ENCODE data around the gene UGT1A9. TPM values are rescaled to one million over a fixed set of nuclear protein-coding genes. Genes with fewer than 3 reads are reported as not detected.
"Not testable (repeated sequence)": the region's sequence is repeated elsewhere in the genome, so short reads cannot be mapped to it uniquely, and the experiment has no call there.

Gene UGT1A9
- total and polyA plus RNA-seq, 2 donors: 0.09 to 0.27 TPM

- WGBS: 22% methylated on average over 3 of the region's 3 CpGs
- no peaks in the 10 kb centered on the region for H3K9me3 ChIP-seq (ENCODE audit: control insufficient read depth in 2 of 2, insufficient read depth in 1 of 2, low read length in 1 of 2)
- H3K4me3 ChIP-seq (ENCODE audit: low read length in 2 of 2): no peak overlapping the region
- DNase-seq (ENCODE audit: low read depth in 6 of 9, low spot score in 9 of 9): no peak
- H3K27ac ChIP-seq (ENCODE audit: low read depth in 1 of 2, low read length in 1 of 2): no peak overlapping the region
- no peaks in the 10 kb centered on the region for H3K36me3 ChIP-seq (ENCODE audit: control insufficient read depth in 2 of 2, insufficient read depth in 2 of 2, low read length in 1 of 2)
- no peaks in the 10 kb centered on the region for H3K27me3 ChIP-seq (ENCODE audit: control insufficient read depth in 2 of 2, insufficient read depth in 1 of 2, low read length in 1 of 2)
- H3K4me1 ChIP-seq (ENCODE audit: control insufficient read depth in 2 of 2, insufficient read depth in 2 of 2, low read length in 2 of 2): no peaks in the 10 kb centered on the region
Observed at GRCh38 chr2:233689501-233689900, 17.8 kb downstream of the UGT1A9 start.

GRCh38 chr2:233690444-233690843, 18.7 kb downstream of the UGT1A9 start:
- Histone ChIP-seq H3K9me3 (ENCODE audit: control insufficient read depth in 2 of 2, insufficient read depth in 1 of 2, low read length in 1 of 2) (no peaks in the 10 kb centered on the region), H3K4me3 (ENCODE audit: low read length in 2 of 2) (no peak overlapping the region), H3K36me3 (ENCODE audit: control insufficient read depth in 2 of 2, insufficient read depth in 2 of 2, low read length in 1 of 2) (no peaks in the 10 kb centered on the region), H3K4me1 (ENCODE audit: control insufficient read depth in 2 of 2, insufficient read depth in 2 of 2, low read length in 2 of 2) (no peaks in the 10 kb centered on the region), H3K27ac (ENCODE audit: low read depth in 1 of 2, low read length in 1 of 2) (no peak overlapping the region), H3K27me3 (ENCODE audit: control insufficient read depth in 2 of 2, insufficient read depth in 1 of 2, low read length in 1 of 2) (no peaks in the 10 kb centered on the region)
- no peak for DNase-seq (ENCODE audit: low read depth in 6 of 9, low spot score in 9 of 9)
- WGBS: 95% methylated on average over 4 of the region's 4 CpGs

DNA sequence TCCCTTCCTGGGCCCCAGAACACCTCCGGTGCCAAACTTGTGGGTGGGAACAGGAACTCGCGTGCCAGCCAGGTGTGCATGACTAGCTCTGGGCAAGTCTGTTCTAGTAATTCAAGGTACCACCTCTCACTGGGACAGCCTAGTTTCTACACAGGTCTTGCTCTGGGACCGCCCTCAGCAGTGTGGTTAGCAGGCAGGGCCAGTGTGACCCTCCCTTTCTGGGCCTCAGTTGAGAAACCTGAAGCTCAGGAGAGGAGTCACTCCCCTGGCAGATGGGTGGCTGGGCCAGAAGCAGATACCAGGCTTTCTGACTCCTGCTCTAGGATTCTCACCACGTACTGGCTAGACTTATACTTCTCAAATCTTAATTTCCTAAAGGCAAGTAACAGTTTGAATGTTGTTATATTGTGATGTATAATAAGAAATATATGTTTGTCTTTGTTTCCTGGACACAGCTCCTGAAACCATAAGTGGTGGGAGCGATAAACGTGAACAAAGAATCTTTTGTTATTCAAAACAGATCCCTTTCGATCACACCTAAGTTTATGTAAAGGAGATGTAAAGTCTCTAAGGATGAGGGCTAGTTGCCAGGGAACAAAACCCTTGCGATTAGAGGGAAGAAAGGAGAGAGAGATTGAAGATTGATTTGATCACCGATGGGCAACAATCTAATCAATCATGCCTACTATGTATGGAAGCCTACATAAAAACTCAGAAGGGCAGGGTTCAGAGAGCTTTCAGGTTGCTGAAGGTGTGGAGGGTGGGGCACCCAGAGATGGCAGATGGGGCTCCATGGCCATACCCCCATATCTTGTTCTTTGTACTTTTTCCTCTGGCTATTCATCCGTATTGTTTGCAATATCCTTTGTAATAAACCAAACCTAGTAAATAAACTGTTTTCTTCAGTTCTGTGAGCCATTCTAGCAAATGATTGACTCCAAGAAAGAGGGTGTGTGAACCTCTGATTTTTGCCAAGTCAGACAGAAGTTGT, 20.0 kb downstream of the UGT1A9 start:
- H3K9me3 ChIP-seq (ENCODE audit: control insufficient read depth in 2 of 2, insufficient read depth in 1 of 2, low read length in 1 of 2): no peaks in the 10 kb centered on the region
- H3K36me3 ChIP-seq (ENCODE audit: control insufficient read depth in 2 of 2, insufficient read depth in 2 of 2, low read length in 1 of 2): no peaks in the 10 kb centered on the region
- DNase-seq (ENCODE audit: low read depth in 6 of 9, low spot score in 9 of 9): no peak
- H3K4me3 ChIP-seq (ENCODE audit: low read length in 2 of 2): no peak overlapping the region
- H3K27me3 ChIP-seq (ENCODE audit: control insufficient read depth in 2 of 2, insufficient read depth in 1 of 2, low read length in 1 of 2): no peaks in the 10 kb centered on the region
- H3K4me1 ChIP-seq (ENCODE audit: control insufficient read depth in 2 of 2, insufficient read depth in 2 of 2, low read length in 2 of 2): no peaks in the 10 kb centered on the region
- 90% methylated on average over 11 of the region's 11 CpGs for WGBS
- no peak overlapping the region for H3K27ac ChIP-seq (ENCODE audit: low read depth in 1 of 2, low read length in 1 of 2)

DNA sequence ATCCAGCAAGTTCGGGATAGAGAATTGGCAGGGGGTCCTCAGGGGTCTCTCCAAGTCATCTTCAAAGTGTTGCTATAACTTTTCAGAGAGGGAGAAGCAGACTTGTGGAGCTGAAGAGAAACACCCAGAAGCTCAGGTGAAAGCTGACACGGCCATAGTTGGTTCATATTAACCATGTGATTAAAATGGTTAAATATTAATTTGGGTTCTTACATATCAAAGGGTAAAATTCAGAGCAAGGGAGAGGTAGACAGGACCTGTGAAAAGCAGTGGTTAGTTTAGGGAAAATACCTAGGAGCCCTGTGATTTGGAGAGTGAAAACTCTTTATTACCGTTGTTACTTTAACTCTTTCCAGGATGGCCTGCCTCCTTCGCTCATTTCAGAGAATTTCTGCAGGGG, 20.9 kb downstream of the UGT1A9 start, which contains the start of gene UGT1A6:
TSS of gene UGT1A6 (plus strand) at position 243 of the 400 bp plus-strand sequence. CDS start at position 358, 115 bp downstream.
- H3K9me3 ChIP-seq (ENCODE audit: control insufficient read depth in 2 of 2, insufficient read depth in 1 of 2, low read length in 1 of 2): no peaks in the 10 kb centered on the region
- 96% methylated on average over 4 of the region's 4 CpGs for WGBS
- DNase-seq (ENCODE audit: low read depth in 6 of 9, low spot score in 9 of 9): no peak
- no peak within 1 kb of the TSS for H3K27ac ChIP-seq (ENCODE audit: low read depth in 1 of 2, low read length in 1 of 2)
- no peaks in the 10 kb centered on the region for H3K4me1 ChIP-seq (ENCODE audit: control insufficient read depth in 2 of 2, insufficient read depth in 2 of 2, low read length in 2 of 2)
- H3K36me3 ChIP-seq (ENCODE audit: control insufficient read depth in 2 of 2, insufficient read depth in 2 of 2, low read length in 1 of 2): no peaks in the 10 kb centered on the region
- H3K4me3 ChIP-seq (ENCODE audit: low read length in 2 of 2): no peak within 1 kb of the TSS
- H3K27me3 ChIP-seq (ENCODE audit: control insufficient read depth in 2 of 2, insufficient read depth in 1 of 2, low read length in 1 of 2): no peaks in the 10 kb centered on the region

DNA sequence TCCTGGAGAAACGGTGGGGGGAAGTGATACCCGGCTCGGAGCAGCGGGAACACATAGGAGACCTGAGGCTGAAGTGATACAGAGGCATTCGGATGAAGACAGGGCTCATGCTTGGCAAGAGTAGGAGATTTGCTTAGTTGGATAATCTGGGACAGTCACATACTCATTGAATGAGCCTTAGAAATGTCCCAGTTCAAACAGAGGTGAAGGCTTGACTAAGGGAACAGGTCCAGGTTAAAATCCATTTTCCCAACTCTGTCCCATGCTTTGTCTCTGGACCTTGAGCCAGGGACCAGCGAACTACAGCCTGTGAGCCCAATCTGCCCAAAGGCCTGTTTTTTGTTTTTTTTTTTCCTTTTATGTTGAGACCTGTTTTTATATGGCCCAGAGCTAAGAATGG, 22.3 kb downstream of the UGT1A9 start:
- WGBS: 85% methylated on average over 6 of the region's 6 CpGs
- H3K4me3 ChIP-seq (ENCODE audit: low read length in 2 of 2): no peak overlapping the region
- no peak for DNase-seq (ENCODE audit: low read depth in 6 of 9, low spot score in 9 of 9)
- no peaks in the 10 kb centered on the region for H3K4me1 ChIP-seq (ENCODE audit: control insufficient read depth in 2 of 2, insufficient read depth in 2 of 2, low read length in 2 of 2)
- no peaks in the 10 kb centered on the region for H3K9me3 ChIP-seq (ENCODE audit: control insufficient read depth in 2 of 2, insufficient read depth in 1 of 2, low read length in 1 of 2)
- no peaks in the 10 kb centered on the region for H3K36me3 ChIP-seq (ENCODE audit: control insufficient read depth in 2 of 2, insufficient read depth in 2 of 2, low read length in 1 of 2)
- H3K27me3 ChIP-seq (ENCODE audit: control insufficient read depth in 2 of 2, insufficient read depth in 1 of 2, low read length in 1 of 2): no peaks in the 10 kb centered on the region
- no peak overlapping the region for H3K27ac ChIP-seq (ENCODE audit: low read depth in 1 of 2, low read length in 1 of 2)

- Histone ChIP-seq H3K4me3 (ENCODE audit: low read length in 2 of 2) (no peak overlapping the region), H3K4me1 (ENCODE audit: control insufficient read depth in 2 of 2, insufficient read depth in 2 of 2, low read length in 2 of 2) (no peaks in the 10 kb centered on the region), H3K36me3 (ENCODE audit: control insufficient read depth in 2 of 2, insufficient read depth in 2 of 2, low read length in 1 of 2) (no peaks in the 10 kb centered on the region), H3K9me3 (ENCODE audit: control insufficient read depth in 2 of 2, insufficient read depth in 1 of 2, low read length in 1 of 2) (no peaks in the 10 kb centered on the region), H3K27ac (ENCODE audit: low read depth in 1 of 2, low read length in 1 of 2) (no peak overlapping the region), H3K27me3 (ENCODE audit: control insufficient read depth in 2 of 2, insufficient read depth in 1 of 2, low read length in 1 of 2) (no peaks in the 10 kb centered on the region)
- WGBS: 98% methylated on average over 4 of the region's 4 CpGs
- no peak for DNase-seq (ENCODE audit: low read depth in 6 of 9, low spot score in 9 of 9)
Observed at GRCh38 chr2:233698740-233699139, 27.0 kb downstream of the UGT1A9 start.

DNA sequence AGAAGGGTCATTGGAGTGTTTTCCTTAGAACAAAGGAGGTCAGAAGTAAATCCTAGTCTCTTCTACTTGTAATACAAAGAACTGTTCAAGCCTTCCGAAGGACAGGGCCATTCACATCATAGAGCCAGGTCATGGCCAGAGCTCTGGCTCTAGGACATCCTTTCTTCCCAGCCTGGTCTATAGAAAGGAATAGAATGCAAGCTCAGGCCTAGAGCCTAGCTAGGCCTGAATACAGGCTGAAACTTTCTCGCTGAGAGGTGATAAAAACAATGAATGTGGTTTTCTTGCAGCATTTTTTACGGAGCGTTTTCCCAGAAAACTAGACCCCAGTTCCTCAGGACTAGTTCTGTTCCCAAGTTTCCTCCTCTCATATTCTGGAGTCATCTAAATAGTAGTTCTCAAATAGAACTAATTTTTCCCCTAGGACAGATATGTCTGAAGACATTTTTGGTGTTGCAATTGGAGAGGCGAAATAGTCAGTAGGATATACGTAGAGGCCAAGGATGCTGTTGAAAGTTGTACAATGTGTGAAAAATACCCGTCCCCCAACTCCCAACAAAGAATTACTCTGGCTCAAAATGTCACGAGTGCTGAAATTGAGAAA, 27.8 kb downstream of the UGT1A9 start:
- H3K4me1 ChIP-seq (ENCODE audit: control insufficient read depth in 2 of 2, insufficient read depth in 2 of 2, low read length in 2 of 2): no peaks in the 10 kb centered on the region
- no peak overlapping the region for H3K4me3 ChIP-seq (ENCODE audit: low read length in 2 of 2)
- H3K36me3 ChIP-seq (ENCODE audit: control insufficient read depth in 2 of 2, insufficient read depth in 2 of 2, low read length in 1 of 2): no peaks in the 10 kb centered on the region
- H3K27ac ChIP-seq (ENCODE audit: low read depth in 1 of 2, low read length in 1 of 2): no peak overlapping the region
- H3K27me3 ChIP-seq (ENCODE audit: control insufficient read depth in 2 of 2, insufficient read depth in 1 of 2, low read length in 1 of 2): no peaks in the 10 kb centered on the region
- H3K9me3 ChIP-seq (ENCODE audit: control insufficient read depth in 2 of 2, insufficient read depth in 1 of 2, low read length in 1 of 2): no peaks in the 10 kb centered on the region
- WGBS: 98% methylated on average over 8 of the region's 8 CpGs
- DNase-seq (ENCODE audit: low read depth in 6 of 9, low spot score in 9 of 9): no peak

DNA sequence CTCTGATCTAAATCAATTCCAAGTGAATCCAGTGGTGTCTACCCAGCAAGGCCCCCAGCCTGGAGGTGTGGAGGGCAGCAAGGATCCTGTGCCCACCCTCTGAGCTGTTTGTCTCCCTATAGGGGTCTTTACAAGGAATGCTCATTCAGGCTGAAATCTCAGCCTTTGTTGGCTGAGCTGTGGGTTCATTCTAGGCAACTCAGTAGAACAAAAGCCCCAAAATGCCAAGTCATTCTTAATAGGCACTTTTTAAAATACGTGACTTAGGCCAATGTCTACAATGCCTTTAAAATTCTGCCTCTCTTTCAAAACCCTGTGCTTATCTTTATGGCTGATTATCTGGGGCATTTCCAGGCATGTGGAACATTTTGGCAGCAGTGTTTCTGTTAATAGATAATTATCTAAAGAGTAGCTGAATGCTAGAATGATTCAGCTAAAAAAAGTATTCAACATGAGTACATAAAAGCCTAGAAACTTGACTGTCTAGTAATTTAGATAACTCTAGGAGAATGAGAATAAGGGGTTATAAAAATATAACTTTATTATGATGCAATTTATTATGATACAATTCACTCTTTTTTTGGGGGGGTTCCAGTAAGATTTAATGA, 28.4 kb downstream of the UGT1A9 start:
- no peaks in the 10 kb centered on the region for H3K9me3 ChIP-seq (ENCODE audit: control insufficient read depth in 2 of 2, insufficient read depth in 1 of 2, low read length in 1 of 2)
- no peak overlapping the region for H3K4me3 ChIP-seq (ENCODE audit: low read length in 2 of 2)
- whole genome bisulfite sequencing: 46% methylated on average over 1 of the region's 1 CpG
- no peaks in the 10 kb centered on the region for H3K4me1 ChIP-seq (ENCODE audit: control insufficient read depth in 2 of 2, insufficient read depth in 2 of 2, low read length in 2 of 2)
- H3K27ac ChIP-seq (ENCODE audit: low read depth in 1 of 2, low read length in 1 of 2): no peak overlapping the region
- H3K36me3 ChIP-seq (ENCODE audit: control insufficient read depth in 2 of 2, insufficient read depth in 2 of 2, low read length in 1 of 2): no peaks in the 10 kb centered on the region
- H3K27me3 ChIP-seq (ENCODE audit: control insufficient read depth in 2 of 2, insufficient read depth in 1 of 2, low read length in 1 of 2): no peaks in the 10 kb centered on the region
- no peak for DNase-seq (ENCODE audit: low read depth in 6 of 9, low spot score in 9 of 9)

DNA sequence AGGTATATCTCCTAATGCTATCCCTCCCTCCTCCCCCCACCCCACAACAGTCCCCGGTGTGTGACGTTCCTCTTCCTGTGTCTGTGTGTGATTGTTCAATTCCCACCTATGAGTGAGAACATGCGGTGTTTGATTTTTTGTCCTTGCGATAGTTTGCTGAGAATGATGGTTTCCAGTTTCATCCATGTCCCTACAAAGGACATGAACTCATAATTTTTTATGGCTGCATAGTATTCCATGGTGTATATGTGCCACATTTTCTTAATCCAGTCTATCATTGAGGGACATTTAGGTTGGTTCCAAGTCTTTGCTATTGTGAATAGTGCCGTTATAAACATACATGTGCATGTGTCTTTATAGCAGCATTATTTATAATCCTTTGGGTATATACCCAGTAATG, 29.1 kb downstream of the UGT1A9 start:
- H3K36me3 ChIP-seq (ENCODE audit: control insufficient read depth in 2 of 2, insufficient read depth in 2 of 2, low read length in 1 of 2); H3K27me3 ChIP-seq (ENCODE audit: control insufficient read depth in 2 of 2, insufficient read depth in 1 of 2, low read length in 1 of 2); H3K27ac ChIP-seq (ENCODE audit: low read depth in 1 of 2, low read length in 1 of 2); H3K9me3 ChIP-seq (ENCODE audit: control insufficient read depth in 2 of 2, insufficient read depth in 1 of 2, low read length in 1 of 2); DNase-seq (ENCODE audit: low read depth in 6 of 9, low spot score in 9 of 9); H3K4me3 ChIP-seq (ENCODE audit: low read length in 2 of 2); H3K4me1 ChIP-seq (ENCODE audit: control insufficient read depth in 2 of 2, insufficient read depth in 2 of 2, low read length in 2 of 2): not testable (repeated sequence)
- WGBS: 97% methylated on average over 5 of the region's 5 CpGs

All from thymus (tissue), 11 donors.